GM12864 (cell line): ENCODE results near the gene PDGFA.

Experiments used
- DNase-seq: peaks from one replicate; pipeline ENCODE4 v3.0.0-alpha.2; 2011; ENCODE audit warnings: low read depth
- H3K4me3 ChIP-seq: 2 replicates; pipeline ENCODE4 v1.5.1; 2011; ENCODE audit warnings: mild to moderate bottlenecking, low read depth, low read length, control low read depth
- TF ChIP-seq, protein P1 (sequence below): IDR thresholded peaks from 2 replicates; pipeline ENCODE4 v1.5.1; 2011; ENCODE audit warnings: low read depth, mild to moderate bottlenecking, moderate library complexity, low read length, control low read depth, inconsistent platforms; ENCODE audit errors: missing control alignments

Gene PDGFA

DNA sequence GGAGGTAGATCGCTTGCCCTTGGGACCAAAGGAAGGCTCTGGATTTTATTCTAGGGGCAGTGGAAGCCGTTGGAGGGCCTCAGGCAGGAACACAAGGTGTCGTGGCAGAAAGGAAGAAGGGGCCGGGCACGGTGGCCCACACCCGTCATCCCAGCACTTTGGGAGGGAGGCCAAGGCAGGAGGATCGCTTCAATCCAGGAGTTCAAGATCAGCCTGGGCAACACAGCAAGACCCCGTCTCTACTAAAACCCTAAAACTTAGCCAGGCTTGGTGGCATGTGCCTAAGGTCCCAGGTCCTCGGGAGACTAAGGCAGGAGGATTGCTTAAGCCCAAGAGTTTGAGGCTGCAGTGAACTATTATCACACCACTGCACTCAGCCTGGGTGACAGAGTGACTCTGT lies 5.2 kb upstream of the PDGFA start:
- no peak overlapping the region for H3K4me3 ChIP-seq
- no peak for DNase-seq
- TF ChIP-seq, protein P1, sequence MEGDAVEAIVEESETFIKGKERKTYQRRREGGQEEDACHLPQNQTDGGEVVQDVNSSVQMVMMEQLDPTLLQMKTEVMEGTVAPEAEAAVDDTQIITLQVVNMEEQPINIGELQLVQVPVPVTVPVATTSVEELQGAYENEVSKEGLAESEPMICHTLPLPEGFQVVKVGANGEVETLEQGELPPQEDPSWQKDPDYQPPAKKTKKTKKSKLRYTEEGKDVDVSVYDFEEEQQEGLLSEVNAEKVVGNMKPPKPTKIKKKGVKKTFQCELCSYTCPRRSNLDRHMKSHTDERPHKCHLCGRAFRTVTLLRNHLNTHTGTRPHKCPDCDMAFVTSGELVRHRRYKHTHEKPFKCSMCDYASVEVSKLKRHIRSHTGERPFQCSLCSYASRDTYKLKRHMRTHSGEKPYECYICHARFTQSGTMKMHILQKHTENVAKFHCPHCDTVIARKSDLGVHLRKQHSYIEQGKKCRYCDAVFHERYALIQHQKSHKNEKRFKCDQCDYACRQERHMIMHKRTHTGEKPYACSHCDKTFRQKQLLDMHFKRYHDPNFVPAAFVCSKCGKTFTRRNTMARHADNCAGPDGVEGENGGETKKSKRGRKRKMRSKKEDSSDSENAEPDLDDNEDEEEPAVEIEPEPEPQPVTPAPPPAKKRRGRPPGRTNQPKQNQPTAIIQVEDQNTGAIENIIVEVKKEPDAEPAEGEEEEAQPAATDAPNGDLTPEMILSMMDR: no peak

DNA sequence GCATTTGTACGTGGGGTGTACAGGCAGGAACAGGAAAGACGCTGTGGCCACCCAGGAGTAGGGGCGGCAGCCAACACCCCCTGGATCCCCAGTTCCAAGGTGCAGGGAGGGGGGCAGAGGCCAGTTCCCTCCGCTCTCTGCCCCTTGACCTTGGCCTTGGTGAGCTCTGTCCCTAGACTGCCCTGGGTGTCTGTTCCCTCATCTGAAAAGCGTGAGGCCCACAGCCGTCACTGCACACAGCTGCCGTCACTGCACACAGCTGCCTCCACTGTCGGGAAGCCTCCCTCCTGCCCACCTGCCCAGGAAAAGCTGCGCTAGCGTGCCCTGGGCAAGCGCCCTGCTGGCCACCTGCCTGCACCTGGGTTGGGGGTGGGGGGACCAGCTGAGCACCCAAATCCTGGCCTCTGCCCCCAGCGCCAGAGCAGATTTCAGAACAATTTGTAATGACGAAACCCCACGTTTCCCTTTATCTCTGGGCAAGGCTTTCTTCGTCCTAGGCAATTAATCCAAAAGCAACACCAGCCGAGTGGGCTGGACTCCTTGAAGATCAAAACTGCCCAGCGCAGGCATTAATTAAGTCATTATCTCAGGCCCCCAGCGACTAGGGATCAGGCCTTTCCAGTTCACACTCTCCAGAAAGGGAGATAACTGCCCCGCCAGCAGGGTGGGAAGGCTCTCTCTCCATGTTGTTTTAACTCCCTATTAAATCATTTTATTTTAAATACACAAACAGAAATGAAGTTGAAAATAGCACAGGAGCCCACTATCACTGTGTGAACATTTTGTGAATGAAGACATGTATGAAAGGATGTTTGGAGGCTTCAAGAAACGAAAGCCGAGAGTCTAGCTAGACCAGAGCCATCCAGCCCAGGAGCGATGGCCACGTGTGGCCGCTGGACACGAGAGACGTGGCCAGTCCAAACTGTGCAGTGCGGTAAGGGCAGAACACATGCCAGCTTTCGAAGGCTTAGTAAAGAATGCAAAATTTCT lies 4.0 kb upstream of the PDGFA start:
- TF ChIP-seq, protein P1: no peak
- H3K4me3 ChIP-seq: no peak overlapping the region
- no peak for DNase-seq

DNA sequence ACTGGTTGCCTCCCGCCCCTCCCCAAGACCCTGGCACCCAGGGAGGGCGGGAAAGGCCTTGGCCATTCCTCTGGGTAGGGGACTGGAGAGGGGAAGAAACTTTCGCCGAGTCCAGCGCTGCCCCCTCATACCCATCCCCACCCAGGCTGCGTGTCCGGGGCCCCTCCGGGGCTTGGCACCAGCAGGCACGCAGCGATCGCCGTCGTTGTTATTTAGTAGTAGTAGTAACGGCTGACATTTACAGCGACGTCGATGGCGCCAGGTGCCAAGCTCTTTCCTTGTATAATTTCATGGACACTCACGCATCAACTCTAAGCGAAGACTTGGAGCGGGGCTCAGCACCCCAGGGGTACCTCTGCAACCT lies 3.3 kb upstream of the PDGFA start:
- no peak for DNase-seq
- TF ChIP-seq, protein P1: no peak
- no peak overlapping the region for H3K4me3 ChIP-seq

DNA sequence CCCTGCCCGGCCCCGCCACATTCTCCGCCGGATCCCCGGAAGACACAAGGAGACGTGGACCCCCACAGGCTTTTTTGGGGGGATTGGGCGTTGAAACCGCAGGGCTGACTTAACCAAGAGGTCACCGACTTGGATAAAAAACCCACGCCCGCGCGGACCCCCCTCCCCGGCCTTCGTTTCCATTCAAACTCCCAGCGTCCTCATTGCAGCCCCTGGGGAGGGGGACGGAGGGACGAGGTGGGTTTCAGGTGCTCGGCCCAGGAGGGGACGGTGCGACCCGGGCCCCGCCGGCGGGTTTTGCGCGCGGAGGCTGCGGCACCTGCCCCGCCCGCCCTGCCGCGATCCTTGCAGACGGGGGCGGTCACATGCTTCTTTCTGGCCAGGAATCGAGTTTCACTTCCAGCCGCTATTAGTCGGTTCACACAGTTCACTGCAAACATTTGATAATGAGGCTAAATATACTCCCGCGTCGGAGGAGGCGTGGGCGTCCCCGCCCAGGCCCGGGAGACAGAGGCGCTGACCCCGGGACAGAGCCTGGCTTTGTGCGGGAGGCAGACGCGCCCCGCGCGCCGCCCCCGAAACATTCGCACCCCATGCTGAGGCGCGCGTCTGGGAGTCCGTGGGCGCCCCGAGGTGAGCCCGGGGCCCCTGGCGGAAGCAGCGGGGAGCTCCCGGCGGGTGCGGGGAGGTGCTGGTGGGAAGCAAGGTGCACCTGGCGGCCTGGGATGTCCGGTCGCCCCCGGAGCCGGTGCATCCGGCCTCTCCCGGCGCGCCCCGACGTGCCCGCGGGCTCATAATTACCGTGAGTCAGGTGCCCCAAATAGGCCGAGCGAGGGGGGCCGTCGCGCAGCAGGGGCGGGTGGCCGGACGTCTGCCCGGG lies 2.7 kb upstream of the PDGFA start:
- TF ChIP-seq, protein P1: no peak
- peak overlapping the region; percentile 8 for H3K4me3 ChIP-seq
- peak; percentile 44 for DNase-seq

DNA sequence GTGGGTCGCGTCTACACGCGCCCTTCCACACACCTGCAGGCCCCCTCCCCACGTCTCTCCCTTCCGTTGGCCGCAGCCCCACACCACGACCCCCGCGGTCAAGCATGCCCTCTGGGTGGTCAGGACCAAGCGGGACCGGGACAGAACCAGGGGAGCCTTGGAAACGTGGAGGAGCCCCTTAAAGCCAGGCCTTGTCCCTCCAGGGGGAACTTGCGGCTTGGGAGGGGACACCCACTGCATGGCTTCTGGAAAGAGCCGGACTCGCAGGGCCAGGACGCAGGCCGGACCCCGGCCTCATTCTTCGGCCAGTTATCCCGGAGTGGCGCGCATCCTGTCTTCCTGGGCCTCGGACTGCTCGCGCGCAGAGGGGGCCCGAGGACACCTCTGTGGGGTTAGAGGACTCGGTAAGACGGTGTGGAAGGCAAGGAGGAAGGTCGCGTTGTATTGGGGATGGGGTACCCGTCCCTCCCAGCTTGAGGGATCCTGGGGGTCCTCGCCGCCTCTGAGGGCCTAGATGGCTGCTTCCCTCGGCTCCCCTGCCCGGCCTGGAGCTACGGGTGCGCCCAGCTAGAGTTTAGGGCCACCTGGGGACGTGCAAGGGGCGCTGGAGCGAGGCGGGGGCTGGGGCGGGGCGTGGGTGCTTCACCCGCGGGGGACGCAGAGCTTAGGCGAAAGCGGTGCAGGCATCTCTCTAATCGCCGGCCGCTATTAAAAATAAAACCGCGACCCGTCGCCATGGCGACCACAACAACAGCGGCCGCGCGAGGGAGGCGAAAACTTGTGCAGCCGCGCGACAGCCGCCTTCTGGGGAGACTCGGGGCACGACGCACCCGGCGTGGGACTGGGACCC lies 1.8 kb upstream of the PDGFA start:
- TF ChIP-seq, protein P1: no peak
- DNase-seq: no peak
- no peak overlapping the region for H3K4me3 ChIP-seq

DNA sequence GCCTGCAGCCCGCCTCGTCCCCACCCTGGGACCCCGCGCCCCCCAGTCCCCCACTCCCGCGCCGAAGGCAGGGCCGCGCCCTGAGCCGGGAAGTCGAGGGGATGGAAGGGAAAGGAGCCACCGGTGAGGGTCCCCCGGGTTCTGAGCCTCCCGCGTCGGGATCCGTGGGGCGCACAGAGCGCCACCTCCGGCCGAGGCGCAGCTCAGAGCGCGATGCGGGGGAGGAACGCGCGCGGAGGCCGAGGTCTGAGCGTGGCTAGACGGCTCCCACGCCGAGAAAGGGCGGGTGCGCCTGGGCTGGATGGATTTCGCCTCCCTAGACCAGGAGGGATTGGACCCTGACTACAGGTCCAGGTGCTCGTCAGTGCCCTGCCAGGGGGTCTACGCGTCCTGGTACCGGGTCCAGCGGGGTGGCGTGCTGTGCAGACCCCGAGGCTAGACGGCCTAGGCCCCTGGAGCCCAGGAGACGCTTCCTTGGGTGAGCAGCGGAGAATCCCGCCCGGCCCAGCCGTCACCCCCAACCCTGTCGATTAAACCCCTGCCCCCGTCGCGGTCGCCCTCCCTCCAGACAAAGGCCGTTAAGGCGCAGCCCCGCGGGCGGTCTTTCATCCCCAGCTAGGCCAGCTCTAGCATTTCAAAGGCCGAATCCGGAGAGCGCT lies 986 bp upstream of the PDGFA start:
- TF ChIP-seq, protein P1: no peak
- no peak for DNase-seq
- no peak overlapping the region; the same call in none of the 2 replicates for H3K4me3 ChIP-seq
